ENCODE data around the gene RNF167.

Gene RNF167

GRCh38 chr17:4958102-4958501 lies 18.0 kb downstream of the RNF167 start:
- DNase-seq, result no peak

- DNase-seq, result no peak
Measured at GRCh38 chr17:4959261-4959965, 19.3 kb downstream of the RNF167 start.

DNA sequence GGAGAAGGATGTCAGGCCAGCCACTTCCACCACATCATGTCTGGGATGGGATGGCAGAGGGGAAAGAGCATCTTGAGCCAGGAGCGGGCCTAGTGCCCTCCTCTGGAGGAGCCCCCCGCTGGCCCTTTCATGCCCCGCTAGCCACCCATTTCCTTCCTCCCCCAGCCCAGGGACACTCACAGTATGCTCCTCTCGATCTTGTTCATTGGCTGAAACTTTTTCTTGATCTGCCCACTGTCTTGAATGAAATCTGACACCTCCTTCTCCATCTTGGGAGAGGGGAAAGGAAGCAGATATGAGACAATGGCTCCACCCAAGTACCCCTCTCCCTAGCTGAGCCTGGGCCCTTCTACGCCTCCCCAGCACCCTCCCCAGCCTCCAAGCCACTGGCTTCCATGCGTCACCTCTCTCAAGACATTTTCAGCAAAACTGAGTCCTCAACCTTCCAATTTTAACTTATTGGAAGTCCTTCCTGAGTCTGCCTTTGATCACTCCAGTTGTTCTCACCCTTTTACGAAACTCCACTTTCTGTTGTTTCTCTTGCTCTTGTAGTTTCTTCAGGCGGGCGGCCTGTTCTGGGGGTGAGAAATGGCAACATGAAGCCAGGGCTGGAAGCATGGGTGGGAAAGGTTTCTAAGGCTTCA lies 20.3 kb downstream of the RNF167 start:
- no peak for DNase-seq

GRCh38 chr17:4965311-4965986 lies 25.4 kb downstream of the RNF167 start:
- DNase-seq, result no peak

DNA sequence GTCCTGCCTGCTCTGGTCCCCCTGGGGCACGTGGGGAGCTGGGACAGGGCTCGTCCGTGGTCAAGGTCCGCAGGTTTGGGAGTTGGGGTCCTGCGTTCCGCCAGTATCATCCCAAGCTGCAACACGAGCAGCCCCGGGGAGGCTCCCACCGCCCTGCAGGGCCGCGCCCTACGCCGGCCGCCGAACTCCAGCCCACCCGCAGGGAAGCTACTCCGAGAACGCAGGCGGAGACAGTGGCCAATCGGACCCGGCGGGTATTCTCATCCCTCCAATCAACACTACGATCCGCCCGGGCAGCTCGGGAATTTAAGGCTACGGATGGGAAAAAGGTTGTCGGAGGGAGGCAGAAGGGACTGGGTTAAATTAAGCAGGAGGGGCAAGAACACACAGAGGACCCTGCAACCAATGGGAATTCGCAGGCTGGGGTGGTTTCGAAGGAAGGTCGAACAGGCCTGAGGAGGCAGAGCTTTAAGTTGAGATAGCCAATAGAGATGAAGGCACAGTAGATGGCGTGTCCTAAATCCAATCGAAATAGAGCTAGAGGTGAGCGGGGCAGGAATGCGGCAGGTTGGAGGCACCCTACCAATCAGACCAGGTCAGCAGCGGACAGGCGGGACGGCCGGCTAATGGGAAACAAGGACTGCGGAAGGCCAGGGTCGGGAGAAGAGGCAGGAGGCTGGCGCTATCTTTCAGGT lies 26.9 kb downstream of the RNF167 start:
- peak; percentile 100 for DNase-seq

- peak; percentile 95 for DNase-seq
Measured at GRCh38 chr17:4967539-4968485, 27.7 kb downstream of the RNF167 start, which contains the start of gene SPAG7. SPAG7 (minus strand) TSS chr17:4967817; CDS start chr17:4967804, 13 bp downstream.

DNA sequence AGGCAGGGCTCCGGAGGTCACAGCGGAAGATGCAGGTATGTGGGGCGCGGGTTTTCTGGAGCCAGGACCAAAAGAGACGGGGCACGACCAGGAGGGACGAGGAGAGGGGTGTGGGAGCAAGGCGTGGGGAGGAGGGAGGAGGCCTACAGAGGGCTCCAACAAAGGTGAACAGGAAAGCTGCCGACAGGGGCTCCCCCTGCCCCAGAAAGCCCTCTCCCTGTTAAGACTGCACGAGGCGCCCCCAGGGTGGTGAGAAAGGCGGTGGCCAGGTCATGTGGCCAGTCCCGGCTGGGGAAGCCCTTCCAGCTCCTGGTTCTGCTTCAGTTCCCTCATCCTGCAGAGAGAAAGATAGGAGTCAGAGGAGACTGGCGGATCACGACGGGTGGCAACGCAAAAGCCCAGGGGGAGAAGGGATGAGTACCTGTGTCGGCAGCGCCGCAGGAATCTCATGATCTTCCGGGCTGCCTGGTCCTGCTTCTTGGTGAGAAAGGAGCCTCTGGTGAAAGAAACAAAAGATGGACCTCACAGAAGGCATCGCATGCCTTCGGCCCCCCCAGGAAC lies 28.5 kb downstream of the RNF167 start:
- no peak for DNase-seq

DNA sequence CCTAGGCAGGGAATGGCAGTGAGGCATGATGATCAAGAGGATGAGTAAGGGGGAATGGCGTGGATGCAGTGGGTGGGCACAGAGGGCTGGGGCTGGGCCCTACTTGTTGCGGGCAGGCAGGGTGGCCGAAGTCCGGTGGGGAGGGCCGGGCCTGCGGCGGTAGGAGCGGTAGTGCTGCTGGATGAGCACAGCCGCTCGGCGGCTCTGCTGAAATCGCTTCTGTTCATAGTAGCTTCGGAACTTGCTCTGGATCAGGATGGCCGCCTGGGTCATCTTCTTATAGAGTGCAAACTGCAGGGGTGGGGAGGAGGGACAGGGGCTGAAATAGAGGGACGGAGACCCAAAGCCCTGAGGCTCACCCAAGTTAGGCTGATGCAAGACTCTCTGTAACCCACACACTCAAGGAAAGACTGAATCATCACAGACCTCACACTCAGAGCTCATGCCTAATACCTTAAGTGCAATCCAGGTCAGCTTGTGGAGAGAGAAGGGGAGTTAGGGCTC lies 29.0 kb downstream of the RNF167 start:
- DNase-seq, result peak; percentile 37

GRCh38 chr17:4969551-4970173 lies 29.6 kb downstream of the RNF167 start:
- no peak for DNase-seq

DNA sequence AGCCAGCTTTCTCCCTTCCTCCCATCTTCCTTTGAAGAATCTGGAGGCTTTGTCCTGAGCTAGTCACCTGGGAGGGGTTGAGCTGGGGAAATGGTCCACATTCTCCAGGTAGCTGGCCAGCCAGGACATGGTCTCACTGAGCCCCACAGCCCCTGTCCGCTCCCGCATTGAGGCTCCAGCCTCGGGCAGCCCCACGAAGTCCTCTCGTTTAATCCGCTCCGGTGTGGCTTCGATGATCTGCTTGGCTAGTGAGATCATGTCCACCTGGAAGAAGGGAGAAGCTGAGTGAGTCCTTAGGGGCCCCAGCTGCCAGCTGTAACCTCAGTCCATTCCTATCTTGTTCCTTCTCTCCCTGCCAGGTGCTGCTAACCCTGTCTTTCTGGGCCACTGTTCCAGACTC lies 30.2 kb downstream of the RNF167 start:
- no peak for DNase-seq

DNA sequence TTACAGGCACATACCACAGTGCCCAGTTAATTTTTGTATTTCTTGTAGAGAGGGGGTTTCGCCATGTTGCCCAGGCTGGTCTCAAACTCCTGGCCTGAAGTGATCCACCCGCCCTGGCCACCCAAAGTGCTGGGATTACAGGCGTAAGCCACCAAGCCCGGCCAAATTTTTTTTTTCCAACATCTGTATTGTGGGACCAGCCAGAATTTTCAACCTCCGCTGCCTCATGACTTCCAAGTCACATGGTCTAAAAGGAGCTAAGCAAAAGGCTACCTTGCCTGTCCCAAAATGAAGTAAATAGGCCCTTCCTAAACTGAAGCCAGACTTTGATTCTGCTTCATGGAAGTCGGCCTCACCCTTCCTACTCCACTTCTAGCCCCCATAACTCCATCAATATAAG lies 31.8 kb downstream of the RNF167 start:
- no peak for DNase-seq

DNA sequence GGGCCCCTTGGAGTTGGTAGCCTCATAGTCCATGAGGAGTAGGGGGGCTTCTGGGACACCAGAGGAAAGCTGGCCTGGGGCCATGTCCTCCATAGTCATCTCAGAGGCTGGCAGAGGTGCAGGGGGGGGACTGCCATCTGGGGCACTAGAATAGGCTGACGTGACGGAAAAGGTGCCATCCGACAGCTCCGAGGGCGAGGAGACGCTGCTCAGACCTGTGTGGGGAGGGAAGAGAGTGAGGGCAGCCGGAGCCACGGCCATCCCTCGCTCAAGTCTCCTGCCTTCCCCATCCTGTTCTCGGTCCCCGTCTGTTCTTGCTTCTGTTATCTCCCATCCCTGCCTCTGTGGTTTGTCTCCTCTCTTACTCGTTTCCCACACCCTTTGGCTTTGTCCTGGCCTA lies 32.3 kb downstream of the RNF167 start:
- no peak for DNase-seq

- DNase-seq, result no peak
Measured at GRCh38 chr17:4972752-4973151, 32.7 kb downstream of the RNF167 start.

DNA sequence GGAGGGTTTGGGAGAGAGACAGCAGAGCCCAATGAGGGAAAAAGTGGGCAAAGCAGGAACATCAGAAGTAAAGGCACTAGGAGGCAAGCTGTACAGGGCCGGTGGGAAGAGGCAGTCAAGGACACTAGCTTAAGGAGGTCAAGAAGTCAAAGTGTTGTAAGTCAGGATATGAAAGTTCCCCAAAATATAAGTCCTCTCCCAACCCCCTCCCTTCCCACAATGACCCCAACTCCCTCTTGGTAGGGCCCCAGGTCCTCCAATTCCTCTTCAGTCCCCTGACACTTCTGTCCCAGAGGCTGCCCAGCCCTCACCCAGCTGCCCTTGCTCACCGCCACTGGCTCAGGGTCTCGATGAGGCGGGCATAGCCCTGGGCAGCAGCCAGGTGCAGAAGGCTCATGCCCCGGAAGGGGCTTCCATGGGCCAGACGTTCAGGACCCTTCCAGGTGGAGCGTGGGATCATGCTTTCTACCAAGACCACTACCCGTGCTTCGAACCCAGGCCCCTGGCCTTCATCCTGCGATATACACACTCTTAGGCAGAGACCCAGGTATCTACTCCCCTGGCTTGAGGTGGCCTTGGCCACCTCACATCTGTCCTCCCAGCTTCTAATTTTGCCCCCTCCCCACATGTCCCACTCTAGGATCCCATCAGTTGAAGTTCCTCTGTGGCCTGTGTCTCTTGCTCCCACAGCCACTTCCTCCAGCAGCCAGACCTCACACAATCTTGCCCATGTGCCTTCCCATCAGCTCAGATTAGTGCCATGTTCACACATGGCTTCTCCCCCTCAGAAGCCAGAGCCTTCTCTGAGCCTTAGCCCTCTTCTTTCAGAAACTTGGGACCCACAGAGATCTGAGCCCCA lies 33.4 kb downstream of the RNF167 start:
- DNase-seq, result no peak

GRCh38 chr17:4974115-4974670 lies 34.1 kb downstream of the RNF167 start:
- no peak for DNase-seq

DNA sequence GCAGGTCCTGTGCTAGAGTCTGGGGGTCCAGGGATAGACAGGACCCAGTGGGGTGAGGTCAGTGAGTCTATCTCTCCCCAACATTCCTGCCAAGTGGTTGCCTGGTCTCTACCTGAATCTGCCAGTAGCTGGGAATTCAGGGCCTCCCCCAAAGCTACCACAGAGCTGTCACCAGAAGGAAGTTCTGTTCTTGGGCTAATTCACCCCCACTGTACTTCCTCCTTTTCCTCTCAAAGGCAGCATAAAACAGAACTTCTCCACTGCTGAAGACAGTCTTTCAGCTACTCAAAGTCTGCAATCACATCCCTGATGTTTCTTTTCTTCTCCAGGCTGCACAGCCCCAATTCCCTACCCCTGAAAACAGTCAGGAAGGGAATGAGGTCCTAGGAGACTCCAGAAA lies 38.7 kb downstream of the RNF167 start:
- no peak for DNase-seq

DNA sequence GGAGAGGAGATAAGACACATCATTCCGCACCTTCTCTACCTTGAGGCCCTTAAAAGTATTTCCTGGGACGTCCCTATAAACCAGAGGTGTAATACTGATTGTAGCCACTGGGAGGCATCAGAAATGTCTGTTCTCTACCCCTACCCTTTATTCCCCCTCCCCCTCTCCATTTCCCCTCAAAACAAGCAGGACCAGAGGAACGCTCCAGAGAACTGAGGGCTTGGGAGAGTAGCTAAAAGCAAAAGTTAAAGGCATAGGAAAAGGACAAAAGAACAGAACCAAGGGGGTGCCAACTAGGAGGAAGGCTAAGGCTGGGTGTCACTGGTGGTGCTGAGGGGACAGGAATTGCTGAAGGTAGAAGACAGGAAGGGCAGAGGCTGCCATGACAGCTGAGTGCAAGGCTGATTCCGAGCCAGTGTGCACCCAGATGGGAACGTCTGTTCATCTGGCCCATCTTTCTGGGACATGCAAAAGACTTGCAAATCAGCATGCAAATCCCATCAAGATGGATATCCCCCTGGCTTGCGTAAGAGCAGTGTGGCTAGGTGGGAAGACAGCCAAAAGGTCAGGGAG lies 40.7 kb downstream of the RNF167 start:
- DNase-seq, result peak; percentile 62

GRCh38 chr17:4982305-4982704 lies 42.2 kb downstream of the RNF167 start:
- DNase-seq, result no peak

- DNase-seq, result no peak
Measured at GRCh38 chr17:4986403-4986802, 46.3 kb downstream of the RNF167 start.
